Endothelial cell of umbilical vein (primary cell): Measurements from ENCODE around the gene ZNF503.

Source experiments
- EZH2 ChIP-seq: IDR thresholded peaks from 2 replicates; pipeline ENCODE4 v1.6.1; 2012; ENCODE audit warnings: borderline replicate concordance, low read depth, mild to moderate bottlenecking, moderate library complexity, low read length, inconsistent platforms; ENCODE audit not compliant: severe bottlenecking
- FOS ChIP-seq: IDR thresholded peaks from 2 replicates; pipeline ENCODE4 v1.6.1; 2011; ENCODE audit warnings: mild to moderate bottlenecking, low read length, moderate library complexity, borderline replicate concordance; ENCODE audit not compliant: insufficient read depth
- GATA2 ChIP-seq: IDR thresholded peaks from 2 replicates; pipeline ENCODE4 v1.7.0; 2011; ENCODE audit warnings: low read depth, mild to moderate bottlenecking, moderate library complexity, mixed read lengths, low read length; ENCODE audit not compliant: insufficient read length, insufficient read depth
- JUN ChIP-seq: IDR thresholded peaks from 2 replicates; pipeline ENCODE4 v1.6.1; 2011; ENCODE audit warnings: borderline replicate concordance, low read depth; ENCODE audit not compliant: insufficient read length, insufficient read depth
- MYC ChIP-seq: IDR thresholded peaks from one replicate; pipeline ENCODE4 v1.6.1; 2011; ENCODE audit warnings: mild to moderate bottlenecking, low read depth, low read length
- POLR2A ChIP-seq: IDR thresholded peaks from 2 replicates; pipeline ENCODE4 v1.6.1; 2012; ENCODE audit warnings: low read depth, mild to moderate bottlenecking, control low read depth, low read length
- POLR2AphosphoS5 ChIP-seq: IDR thresholded peaks from 2 replicates; pipeline ENCODE4 v1.6.1; 2012; ENCODE audit warnings: low read depth, mild to moderate bottlenecking, control low read depth, low read length, moderate library complexity; ENCODE audit not compliant: insufficient read depth
- TF ChIP-seq, protein P1 (sequence below), 2 donors: IDR thresholded peaks; 1 replicate in 1 of 2; 2 replicates in 1 of 2; pipeline ENCODE4 v1.5.1; 2011; ENCODE audit warnings: low read length in 2 of 2, mild to moderate bottlenecking in 2 of 2, moderate library complexity in 2 of 2, control low read depth in 1 of 2, inconsistent platforms in 1 of 2, low read depth in 1 of 2; ENCODE audit not compliant: insufficient read depth in 1 of 2; ENCODE audit errors: extremely low read depth in 1 of 2
- TF ChIP-seq, protein P2 (sequence below): IDR thresholded peaks from 2 replicates; pipeline ENCODE4 v1.6.1; 2011; ENCODE audit not compliant: insufficient read depth, insufficient read length

DNA sequence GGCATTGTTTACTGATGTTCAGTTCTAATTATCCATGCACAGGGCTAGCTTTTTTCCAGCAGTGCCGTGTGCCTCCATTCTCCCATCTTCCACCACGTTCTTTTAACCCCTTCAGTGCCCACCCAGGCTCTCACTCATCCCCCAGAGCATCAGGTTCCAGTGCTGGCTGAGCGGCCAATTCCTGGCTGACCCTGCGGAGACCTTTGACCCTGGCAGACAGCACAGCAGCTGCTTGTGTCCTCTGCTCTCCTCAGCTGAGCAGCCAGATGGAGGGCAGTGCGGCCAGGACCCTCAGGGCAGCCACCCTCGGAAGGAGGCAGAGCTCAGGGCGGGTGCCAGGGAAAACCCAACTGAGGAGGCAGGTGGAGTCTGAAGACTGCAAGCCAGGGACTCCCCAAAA is 48.4 kb downstream of the ZNF503 start:
- TF ChIP-seq EZH2 (no peak), FOS (no peak), POLR2A (no peak), POLR2AphosphoS5 (no peak), MYC (no peak), JUN (no peak), GATA2 (no peak)
- TF ChIP-seq, protein P1, sequence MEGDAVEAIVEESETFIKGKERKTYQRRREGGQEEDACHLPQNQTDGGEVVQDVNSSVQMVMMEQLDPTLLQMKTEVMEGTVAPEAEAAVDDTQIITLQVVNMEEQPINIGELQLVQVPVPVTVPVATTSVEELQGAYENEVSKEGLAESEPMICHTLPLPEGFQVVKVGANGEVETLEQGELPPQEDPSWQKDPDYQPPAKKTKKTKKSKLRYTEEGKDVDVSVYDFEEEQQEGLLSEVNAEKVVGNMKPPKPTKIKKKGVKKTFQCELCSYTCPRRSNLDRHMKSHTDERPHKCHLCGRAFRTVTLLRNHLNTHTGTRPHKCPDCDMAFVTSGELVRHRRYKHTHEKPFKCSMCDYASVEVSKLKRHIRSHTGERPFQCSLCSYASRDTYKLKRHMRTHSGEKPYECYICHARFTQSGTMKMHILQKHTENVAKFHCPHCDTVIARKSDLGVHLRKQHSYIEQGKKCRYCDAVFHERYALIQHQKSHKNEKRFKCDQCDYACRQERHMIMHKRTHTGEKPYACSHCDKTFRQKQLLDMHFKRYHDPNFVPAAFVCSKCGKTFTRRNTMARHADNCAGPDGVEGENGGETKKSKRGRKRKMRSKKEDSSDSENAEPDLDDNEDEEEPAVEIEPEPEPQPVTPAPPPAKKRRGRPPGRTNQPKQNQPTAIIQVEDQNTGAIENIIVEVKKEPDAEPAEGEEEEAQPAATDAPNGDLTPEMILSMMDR (IDR thresholded peaks at IDR 0.05; ENCODE audit: extremely low read depth in 1 of 2, insufficient read depth in 1 of 2, low read depth in 1 of 2, low read length in 2 of 2) = no peak
- TF ChIP-seq, protein P2, sequence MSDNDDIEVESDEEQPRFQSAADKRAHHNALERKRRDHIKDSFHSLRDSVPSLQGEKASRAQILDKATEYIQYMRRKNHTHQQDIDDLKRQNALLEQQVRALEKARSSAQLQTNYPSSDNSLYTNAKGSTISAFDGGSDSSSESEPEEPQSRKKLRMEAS = no peak
